Spleen (tissue), 11 donors: ENCODE data around the gene MCM3. TPM values are rescaled to one million over a fixed set of nuclear protein-coding genes. Genes with fewer than 3 reads are reported as not detected.

Experiments used
- DNase-seq: peaks from one replicate; pipeline ENCODE4 v3.0.0-alpha.2; 2020
- H3K27ac ChIP-seq, 8 donors: fragments of 200-600 bp; sonication (generic) in 7 of 8; 1 replicate in 4 of 8; 2 replicates in 4 of 8; pipeline versions ENCODE4 v1.5.0 to v1.8.0; 2016 to 2021; ENCODE audit warnings: inconsistent platforms in 4 of 8, mild to moderate bottlenecking in 4 of 8, moderate library complexity in 1 of 8
- H3K27me3 ChIP-seq, 7 donors: fragments of 200-600 bp; sonication (generic) in 6 of 7; replicated peaks in 1 of 7; 1 replicate in 4 of 7; 2 replicates in 3 of 7; pipeline versions ENCODE4 v1.5.0 to v1.8.0; 2016 to 2021; ENCODE audit warnings: inconsistent platforms in 3 of 7, mild to moderate bottlenecking in 1 of 7
- H3K36me3 ChIP-seq, 6 donors: fragments of 200-600 bp; sonication (generic) in 5 of 6; 1 replicate in 4 of 6; 2 replicates in 2 of 6; pipeline versions ENCODE4 v1.5.0 to v1.8.0; 2016 to 2021; ENCODE audit warnings: inconsistent platforms in 2 of 6
- H3K4me1 ChIP-seq, 6 donors: fragments of 200-600 bp; sonication (generic) in 5 of 6; 1 replicate in 3 of 6; 2 replicates in 3 of 6; pipeline versions ENCODE4 v1.5.0 to v1.8.0; 2016 to 2021; ENCODE audit warnings: inconsistent platforms in 3 of 6
- H3K4me3 ChIP-seq, 8 donors: fragments of 200-600 bp; sonication (generic) in 7 of 8; 1 replicate in 4 of 8; 2 replicates in 4 of 8; pipeline versions ENCODE4 v1.5.0 to v1.8.0; 2016 to 2021; ENCODE audit warnings: inconsistent platforms in 4 of 8, mild to moderate bottlenecking in 4 of 8, moderate library complexity in 2 of 8
- H3K9me3 ChIP-seq, 8 donors: fragments of 200-600 bp; sonication (generic) in 7 of 8; 1 replicate in 4 of 8; 2 replicates in 4 of 8; pipeline versions ENCODE4 v1.5.0 to v1.8.0; 2016 to 2021; ENCODE audit warnings: inconsistent platforms in 4 of 8
- POLR2A ChIP-seq, 3 donors: fragments of 450-650 bp; IDR thresholded peaks; one replicate each; pipeline ENCODE4 v1.5.1; 2017; ENCODE audit warnings: antibody characterized with exemption in 3 of 3, mild to moderate bottlenecking in 1 of 3
- POLR2AphosphoS5 ChIP-seq, 3 donors: sonication (generic); formaldehyde crosslinking; IDR thresholded peaks; one replicate each; pipeline ENCODE4 v1.5.1; 2017; ENCODE audit warnings: antibody characterized with exemption in 3 of 3
- WGBS, 5 donors: extraction: QIAGEN DNeasy Blood & Tissue Kit in 3 of 5; methylation state at CpG; one replicate each; pipeline versions ENCODE4 v1.1.5 to v1.1.7; 2013 to 2018; 5-methylcytosine and 5-hydroxymethylcytosine counted together
- intact Hi-C: fragments of 100-400 bp; cut with DNase I; formaldehyde crosslinking; loops from one replicate; pipeline ENCODE4 v1.15.0; 2023; ENCODE audit warnings: low total_unique reads
- polyA plus RNA-seq, 3 donors: library from polyadenylated mRNA; stranded (reverse); fragments of 200-250 nt; gene quantifications; one replicate each; pipeline ENCODE4 v1.2.1, GENCODE V29; 2013
- total RNA-seq, 7 donors: library from RNA; depleted of rRNA in 3 of 7; stranded (reverse); fragments of >200 nt in 3 of 7; fragmentation: NEBNext Ultra II Directional in 4 of 7; extraction: Animal tissue kit (Norgen Biotek cat#: 25700) in 4 of 7; gene quantifications; one replicate each; pipeline versions ENCODE4 v1.1.0 to v1.2.1, GENCODE V29; 2016 to 2021
- TF ChIP-seq, protein P1 (sequence below), 11 experiments: fragments of 200-600 bp in 7 of 11; fragments of 450-650 bp in 4 of 11; sonication (generic) in 4 of 11; IDR thresholded peaks in 8 of 11; conservative IDR thresholded peaks in 3 of 11; 1 replicate in 7 of 11; 2 replicates in 4 of 11; pipeline versions ENCODE4 v1.4.0 to v1.8.0; 2016 to 2021; ENCODE audit warnings: antibody characterized with exemption in 11 of 11, inconsistent platforms in 4 of 11, mild to moderate bottlenecking in 1 of 11
- donor health status: healthy with polysubstance abuse.
- donor health status: DM: no; HTN: no; CAD: no; lungs with moderate emphysema.
- donor health status: DM: no; HTN: no; CAD: no.
- donor health status: Bipolar disorder and iron deficiency.
- donor health status: healthy.
- donor health status: DM: no; HTN: no; CAD: no.
- donor health status: DM: yes; HTN: yes; CAD: no.

The MCM3 gene
- total and polyA plus RNA-seq, 10 donors, result 21.1 to 48.6 (median 36.4) TPM

DNA sequence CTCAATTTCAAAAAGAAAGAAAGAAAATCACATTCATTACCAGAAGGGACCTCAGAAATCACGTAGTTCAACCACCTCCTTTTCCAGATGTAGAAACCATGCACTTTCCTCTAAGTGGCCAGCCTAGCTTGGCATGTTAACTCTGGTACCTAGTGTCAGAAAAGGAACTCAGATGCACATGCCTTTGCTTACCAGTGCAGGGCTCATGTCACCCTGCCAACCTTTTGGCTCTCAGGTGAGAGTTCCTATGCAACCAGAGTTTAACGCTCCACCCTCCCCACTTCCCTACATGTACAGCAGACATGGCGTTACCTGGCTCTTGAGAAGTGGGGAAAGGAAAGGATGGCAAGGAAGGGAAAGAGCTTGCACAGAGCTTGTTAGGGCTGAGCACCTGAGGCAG lies 23.9 kb downstream of the MCM3 start:
- 89 to 96% (median 94%) methylated on average over 3 of the region's 3 CpGs for WGBS, 5 donors
- H3K27ac ChIP-seq, result no peak overlapping the region
- DNase-seq, result no peak
- TF ChIP-seq POLR2AphosphoS5 (IDR thresholded peaks at IDR 0.05), result no peak
- no peak for TF ChIP-seq POLR2A (IDR thresholded peaks at IDR 0.05)
- TF ChIP-seq, protein P1, sequence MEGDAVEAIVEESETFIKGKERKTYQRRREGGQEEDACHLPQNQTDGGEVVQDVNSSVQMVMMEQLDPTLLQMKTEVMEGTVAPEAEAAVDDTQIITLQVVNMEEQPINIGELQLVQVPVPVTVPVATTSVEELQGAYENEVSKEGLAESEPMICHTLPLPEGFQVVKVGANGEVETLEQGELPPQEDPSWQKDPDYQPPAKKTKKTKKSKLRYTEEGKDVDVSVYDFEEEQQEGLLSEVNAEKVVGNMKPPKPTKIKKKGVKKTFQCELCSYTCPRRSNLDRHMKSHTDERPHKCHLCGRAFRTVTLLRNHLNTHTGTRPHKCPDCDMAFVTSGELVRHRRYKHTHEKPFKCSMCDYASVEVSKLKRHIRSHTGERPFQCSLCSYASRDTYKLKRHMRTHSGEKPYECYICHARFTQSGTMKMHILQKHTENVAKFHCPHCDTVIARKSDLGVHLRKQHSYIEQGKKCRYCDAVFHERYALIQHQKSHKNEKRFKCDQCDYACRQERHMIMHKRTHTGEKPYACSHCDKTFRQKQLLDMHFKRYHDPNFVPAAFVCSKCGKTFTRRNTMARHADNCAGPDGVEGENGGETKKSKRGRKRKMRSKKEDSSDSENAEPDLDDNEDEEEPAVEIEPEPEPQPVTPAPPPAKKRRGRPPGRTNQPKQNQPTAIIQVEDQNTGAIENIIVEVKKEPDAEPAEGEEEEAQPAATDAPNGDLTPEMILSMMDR (IDR thresholded peaks at IDR 0.05 in 8 of 11, conservative IDR thresholded peaks at IDR 0.05 in 3 of 11), result no peak
- peaks cover 0 to 57% (median 32%) of the 10 kb centered on the region in 6 donors for H3K36me3 ChIP-seq
- no peaks in the 10 kb centered on the region for H3K9me3 ChIP-seq
- intact Hi-C loops, result loop anchor here (10.0 kb wide), 2 partner anchors 96 to 206 kb away; no protein-coding TSS in a partner anchor
- H3K27me3 ChIP-seq, result peaks cover 0 to 8% (median 0%) of the 10 kb centered on the region in 7 donors
- peaks cover 0 to 8% (median 0%) of the 10 kb centered on the region in 6 donors for H3K4me1 ChIP-seq
- H3K4me3 ChIP-seq, result no peak overlapping the region

DNA sequence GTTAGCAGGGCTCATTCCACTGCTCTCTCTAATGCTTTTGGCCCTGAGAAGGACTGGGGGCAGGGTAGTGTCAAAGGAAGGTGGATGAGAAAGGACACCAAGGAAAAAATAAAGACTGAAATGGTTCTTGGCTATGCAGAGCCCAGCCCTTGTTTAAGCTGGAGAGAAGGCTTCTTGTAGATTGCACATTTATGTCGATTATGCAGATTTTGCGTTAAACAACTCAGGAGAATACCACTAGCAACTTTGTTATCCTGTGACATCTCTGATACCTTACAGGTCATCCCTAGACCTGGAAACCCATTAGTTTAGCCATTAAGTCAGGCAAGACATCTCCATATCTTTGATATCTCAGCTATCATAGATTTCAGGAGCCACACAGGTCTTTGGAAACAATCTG lies 29.1 kb downstream of the MCM3 start:
- 88 to 100% (median 93%) methylated on average over 2 of the region's 2 CpGs for WGBS, 5 donors
- no peaks in the 10 kb centered on the region for H3K9me3 ChIP-seq
- no peak for DNase-seq

DNA sequence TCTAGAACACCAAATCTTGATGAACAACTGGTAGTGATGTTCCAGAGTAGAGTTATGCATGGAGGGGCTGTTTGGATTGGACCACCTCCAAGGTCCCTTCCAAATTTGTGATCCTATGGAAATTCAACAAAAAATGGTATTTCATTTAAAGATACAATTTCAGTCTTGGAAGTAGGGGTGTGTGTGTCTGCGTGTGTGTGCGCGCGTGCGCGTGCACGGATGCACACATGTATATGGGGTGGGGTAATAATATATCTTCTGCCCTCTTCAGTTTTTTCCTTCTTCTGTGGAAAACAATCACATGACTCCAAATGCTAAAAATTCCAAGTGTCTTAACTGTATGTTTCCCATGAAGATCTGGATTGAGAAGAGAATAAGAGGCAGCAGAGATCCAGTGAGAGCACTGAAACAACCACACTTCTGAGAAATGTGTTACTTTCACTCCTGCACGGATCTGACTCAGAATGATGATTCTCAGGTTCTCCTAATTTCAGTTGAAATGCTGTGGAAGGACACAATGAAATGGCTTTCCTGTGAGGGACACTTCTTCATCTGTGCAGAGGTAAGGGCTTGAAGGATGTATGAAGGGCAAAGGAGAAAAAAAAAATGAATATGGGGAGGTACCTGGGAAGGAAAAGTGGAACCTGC lies 29.7 kb downstream of the MCM3 start:
- DNase-seq, result no peak
- Histone ChIP-seq H3K4me1 (no peaks in the 10 kb centered on the region), H3K36me3 (no peaks in the 10 kb centered on the region), H3K27me3 (peaks cover 0 to 46% (median 0%) of the 10 kb centered on the region in 7 donors), H3K27ac (no peak overlapping the region), H3K9me3 (no peaks in the 10 kb centered on the region), H3K4me3 (no peak overlapping the region)
- 93 to 97% (median 94%) methylated on average over 8 of the region's 8 CpGs for WGBS, 5 donors
- TF ChIP-seq, protein P1 (IDR thresholded peaks at IDR 0.05 in 8 of 11, conservative IDR thresholded peaks at IDR 0.05 in 3 of 11), result no peak
- intact Hi-C loops, result no loop called here

More for the DNA sequence above, 29.1 kb downstream of the MCM3 start:
- Histone ChIP-seq H3K27ac (no peak overlapping the region), H3K27me3 (peaks cover 0 to 40% (median 0%) of the 10 kb centered on the region in 7 donors), H3K4me1 (no peaks in the 10 kb centered on the region), H3K36me3 (peaks cover 0 to 5% (median 0%) of the 10 kb centered on the region in 6 donors), H3K4me3 (no peak overlapping the region)
- intact Hi-C loops, result no loop called here
- TF ChIP-seq POLR2AphosphoS5 (IDR thresholded peaks at IDR 0.05) (no peak), POLR2A (IDR thresholded peaks at IDR 0.05) (no peak)
- TF ChIP-seq, protein P1 (IDR thresholded peaks at IDR 0.05 in 8 of 11, conservative IDR thresholded peaks at IDR 0.05 in 3 of 11), result no peak

DNA sequence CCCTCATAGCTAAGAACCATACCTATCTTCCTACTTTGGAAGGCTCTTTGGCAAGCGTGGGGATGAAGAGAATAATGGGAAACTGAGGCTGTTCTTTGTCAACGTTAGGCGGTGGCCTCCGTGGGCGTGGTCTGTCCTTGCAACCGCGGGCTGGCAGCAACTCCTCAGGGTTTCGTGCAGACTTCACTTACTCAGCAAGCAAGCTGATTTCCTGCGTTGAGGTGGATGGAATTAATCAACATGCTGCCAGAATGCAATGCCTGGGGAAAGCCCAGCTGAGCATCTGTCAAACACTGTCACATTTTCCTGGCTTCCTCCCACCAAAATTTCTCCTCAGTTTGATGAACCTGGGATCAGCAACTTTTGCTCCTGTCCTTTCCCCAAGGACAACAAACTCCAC lies 31.0 kb downstream of the MCM3 start:
- intact Hi-C loops, result no loop called here
- Histone ChIP-seq H3K36me3 (no peaks in the 10 kb centered on the region), H3K4me1 (no peaks in the 10 kb centered on the region), H3K9me3 (no peaks in the 10 kb centered on the region), H3K27ac (no peak overlapping the region), H3K27me3 (peaks cover 0 to 48% (median 0%) of the 10 kb centered on the region in 7 donors), H3K4me3 (no peak overlapping the region)
- WGBS, 5 donors, result 14 to 34% (median 25%) methylated on average over 9 of the region's 9 CpGs
- DNase-seq, result no peak
- TF ChIP-seq POLR2A (IDR thresholded peaks at IDR 0.05), result no peak
- TF ChIP-seq, protein P1 (IDR thresholded peaks at IDR 0.05 in 8 of 11, conservative IDR thresholded peaks at IDR 0.05 in 3 of 11), result no peak
